NB4 (cell line): Measurements from ENCODE around the gene AUTS2.

Experiments
- DNase-seq: peaks from one replicate; pipeline ENCODE4 v3.0.0; 2010; ENCODE audit warnings: low read depth
- H3K4me3 ChIP-seq: one replicate; pipeline ENCODE4 v1.5.1; 2011; ENCODE audit warnings: mild to moderate bottlenecking, low read depth, low read length, moderate library complexity
- CTCF ChIP-seq: IDR thresholded peaks from one replicate; pipeline ENCODE4 v1.5.1; 2012; ENCODE audit warnings: low read depth, low read length
- MAX ChIP-seq: IDR thresholded peaks from 2 replicates; pipeline ENCODE4 v1.6.1; 2011; ENCODE audit warnings: low read depth, low read length
- MYC ChIP-seq: IDR thresholded peaks from 2 replicates; pipeline ENCODE4 v1.6.1; 2011; ENCODE audit warnings: low read depth, low read length
- POLR2A ChIP-seq: IDR thresholded peaks from 2 replicates; pipeline ENCODE4 v1.6.1; 2011; ENCODE audit warnings: mild to moderate bottlenecking; ENCODE audit not compliant: insufficient read length; ENCODE audit errors: extremely low read depth

The AUTS2 gene

GRCh38 chr7:69868921-69869320, 270.6 kb downstream of the AUTS2 start:
- no peak for DNase-seq
- no peak overlapping the region for H3K4me3 ChIP-seq
- no peak for TF ChIP-seq MYC
- TF ChIP-seq POLR2A = no peak

GRCh38 chr7:69871213-69871885, 273.1 kb downstream of the AUTS2 start:
- DNase-seq = no peak
- TF ChIP-seq MAX = no peak
- no peak for TF ChIP-seq MYC
- TF ChIP-seq CTCF = no peak
- no peak for TF ChIP-seq POLR2A
- no peak overlapping the region for H3K4me3 ChIP-seq

- no peak for TF ChIP-seq MYC
- no peak for TF ChIP-seq MAX
- no peak for TF ChIP-seq POLR2A
- TF ChIP-seq CTCF = no peak
- DNase-seq = no peak
- H3K4me3 ChIP-seq = no peak overlapping the region
Observed at GRCh38 chr7:69871886-69872569, 273.8 kb downstream of the AUTS2 start.

- H3K4me3 ChIP-seq = no peak overlapping the region
- DNase-seq = no peak
- TF ChIP-seq CTCF = no peak
- no peak for TF ChIP-seq MYC
- no peak for TF ChIP-seq POLR2A
- TF ChIP-seq MAX = no peak
Observed at GRCh38 chr7:69873512-69873911, 275.2 kb downstream of the AUTS2 start.

- no peak for TF ChIP-seq MYC
- no peak for TF ChIP-seq POLR2A
- TF ChIP-seq MAX = no peak
- TF ChIP-seq CTCF = no peak
- no peak for DNase-seq
- H3K4me3 ChIP-seq = no peak overlapping the region
Observed at GRCh38 chr7:69878015-69878414, 279.7 kb downstream of the AUTS2 start.

GRCh38 chr7:69878591-69878990, 280.3 kb downstream of the AUTS2 start:
- no peak for DNase-seq
- H3K4me3 ChIP-seq = no peak overlapping the region
- TF ChIP-seq CTCF (no peak), MAX (no peak), POLR2A (no peak), MYC (no peak)
